ENCODE measurements around the gene HAUS5. TPM values are rescaled to one million over a fixed set of nuclear protein-coding genes. Genes with fewer than 3 reads are reported as not detected.

Gene HAUS5
- total and polyA plus RNA-seq, 10 of the 15 experiments (the other 5 are each of a cell fraction or from before 2014, with no cell fraction given), result 3.1 to 32.6 (median 17.6) TPM

- TF ChIP-seq KDM1A (IDR thresholded peaks at IDR 0.05; ENCODE audit: borderline replicate concordance) (no peak), E4F1 (IDR thresholded peaks at IDR 0.05; ENCODE audit: borderline replicate concordance, partially characterized antibody) (peak; percentile 67), TAF1 (IDR thresholded peaks at IDR 0.05; ENCODE audit: borderline replicate concordance, low read depth, low read length) (peak; percentile 62; the same call in 1 of the 2 replicates), KAT2A (conservative IDR thresholded peaks at IDR 0.05; ENCODE audit: control insufficient read depth, low read depth, low read length) (no peak), RB1 (IDR thresholded peaks at IDR 0.05; ENCODE audit: borderline replicate concordance) (peak; percentile 67; the same call in 1 of the 2 replicates), PML (IDR thresholded peaks at IDR 0.05; ENCODE audit: low read length) (peak; percentile 86; the same call in 1 of the 2 replicates), HDGF (IDR thresholded peaks at IDR 0.05) (peak; percentile 79; the same call in 1 of the 2 replicates), ATF2 (IDR thresholded peaks at IDR 0.05; ENCODE audit: low read length) (peak; percentile 85), ASH2L (IDR thresholded peaks at IDR 0.05; ENCODE audit: borderline replicate concordance, low read depth) (no peak), CHD2 (IDR thresholded peaks at IDR 0.05; ENCODE audit: borderline replicate concordance, low read depth, low read length) (peak; percentile 97), SREBF1 (IDR thresholded peaks at IDR 0.05; ENCODE audit: low read length) (no peak; the same call in 1 of the 2 replicates), GABPA (IDR thresholded peaks at IDR 0.05; ENCODE audit: low read depth) (peak; percentile 73), E2F4 (IDR thresholded peaks at IDR 0.05; ENCODE audit: low read depth, low read length) (peak; percentile 81), ESRRA (IDR thresholded peaks at IDR 0.05; ENCODE audit: low read length) (0 out of 2 replicates have a peak, but pooled peaks have one; percentile 7), ZBTB4 (CRISPR knock-in tag; IDR thresholded peaks at IDR 0.05) (peak; percentile 58; the same call in 1 of the 2 replicates), CTCF (IDR thresholded peaks at IDR 0.05 in 2 of 3, conservative IDR thresholded peaks at IDR 0.05 in 1 of 3; ENCODE audit: control insufficient read depth in 2 of 3, extremely low read depth in 1 of 3, insufficient read depth in 1 of 3, low read depth in 3 of 3, low read length in 3 of 3) (no peak), EP300 (IDR thresholded peaks at IDR 0.05; ENCODE audit: borderline replicate concordance in 1 of 2, control insufficient read depth in 1 of 2, low read depth in 2 of 2, low read length in 2 of 2) (no peak), TCF7 (IDR thresholded peaks at IDR 0.05; ENCODE audit: borderline replicate concordance) (no peak)
Observed at GRCh38 chr19:35628565-35629331, 16.2 kb downstream of the HAUS5 start, which contains the start of gene RBM42 (continued).
